Activated CD8-positive, alpha-beta memory T cell treated with anti-CD3 and anti-CD28 coated beads for 36 hours (primary cell): ENCODE data around the gene NRXN3. TPM values are rescaled to one million over a fixed set of nuclear protein-coding genes. Genes with fewer than 3 reads are reported as not detected.

Source experiments
- CTCF ChIA-PET: fragments of 350-600 bp; sonication (Branson Sonifier 250); formaldehyde crosslinking; loops from one replicate; lab custom pipeline; 2021; ENCODE audit warnings: antibody characterized with exemption; lab: Charles Lee
- POLR2A ChIA-PET: fragments of 350-600 bp; sonication (Branson Sonifier 250); formaldehyde crosslinking; loops from one replicate; lab custom pipeline; 2021; ENCODE audit warnings: antibody characterized with exemption; lab: Charles Lee
- total RNA-seq, 2 experiments: library from RNA; stranded (reverse); gene quantifications; one replicate each; pipeline ENCODE4 v1.2.3, GENCODE V29; 2021

Gene NRXN3
- total RNA-seq, 2 experiments from 2014 or later = not detected

GRCh38 chr14:79370969-79371368, 1200.8 kb downstream of the NRXN3 start:
- CTCF ChIA-PET = no interaction called here
- POLR2A ChIA-PET = no interaction called here

- CTCF ChIA-PET = no interaction called here
These were observed 1203.3 kb downstream of the NRXN3 start for GRCh38 chr14:79373451-79373850.

GRCh38 chr14:79375356-79375755, 1205.2 kb downstream of the NRXN3 start:
- ChIA-PET CTCF (no interaction called here), POLR2A (no interaction called here)

More at GRCh38 chr14:79373451-79373850, 1203.3 kb downstream of the NRXN3 start:
- POLR2A ChIA-PET = no interaction called here

GRCh38 chr14:79376557-79376956, 1206.4 kb downstream of the NRXN3 start:
- POLR2A ChIA-PET = no interaction called here
- CTCF ChIA-PET = no interaction called here

GRCh38 chr14:79378020-79378419, 1207.8 kb downstream of the NRXN3 start:
- CTCF ChIA-PET = no interaction called here
- POLR2A ChIA-PET = no interaction called here

- ChIA-PET CTCF (no interaction called here), POLR2A (interaction anchor here (0.6 kb wide), 1 partner anchor 16 kb away, joined by 4 read pairs; no protein-coding TSS in a partner anchor)
These were observed 1209.1 kb downstream of the NRXN3 start for GRCh38 chr14:79379266-79379665.

- CTCF ChIA-PET = no interaction called here
- POLR2A ChIA-PET = no interaction called here
These were observed 1212.9 kb downstream of the NRXN3 start for GRCh38 chr14:79383031-79383430.

GRCh38 chr14:79383475-79383874, 1213.3 kb downstream of the NRXN3 start:
- CTCF ChIA-PET = no interaction called here
- POLR2A ChIA-PET = no interaction called here

GRCh38 chr14:79395061-79395460, 1224.9 kb downstream of the NRXN3 start:
- ChIA-PET POLR2A (no interaction called here), CTCF (no interaction called here)

GRCh38 chr14:79404874-79405511, 1234.8 kb downstream of the NRXN3 start:
- POLR2A ChIA-PET = no interaction called here
- CTCF ChIA-PET = no interaction called here

- CTCF ChIA-PET = no interaction called here
- POLR2A ChIA-PET = no interaction called here
These were observed 1235.3 kb downstream of the NRXN3 start for GRCh38 chr14:79405512-79405910.

- CTCF ChIA-PET = no interaction called here
- POLR2A ChIA-PET = no interaction called here
These were observed 1237.4 kb downstream of the NRXN3 start for GRCh38 chr14:79407572-79407971.

- CTCF ChIA-PET = no interaction called here
- POLR2A ChIA-PET = no interaction called here
These were observed 1238.5 kb downstream of the NRXN3 start for GRCh38 chr14:79408696-79409095.

GRCh38 chr14:79411403-79412174, 1241.4 kb downstream of the NRXN3 start:
- CTCF ChIA-PET = no interaction called here
- POLR2A ChIA-PET = no interaction called here

GRCh38 chr14:79412822-79413221, 1242.6 kb downstream of the NRXN3 start:
- POLR2A ChIA-PET = no interaction called here
- CTCF ChIA-PET = no interaction called here

- POLR2A ChIA-PET = no interaction called here
- CTCF ChIA-PET = no interaction called here
These were observed 1243.7 kb downstream of the NRXN3 start for GRCh38 chr14:79413734-79414428.

GRCh38 chr14:79415726-79416125, 1245.6 kb downstream of the NRXN3 start:
- POLR2A ChIA-PET = no interaction called here
- CTCF ChIA-PET = no interaction called here

- POLR2A ChIA-PET = no interaction called here
- CTCF ChIA-PET = no interaction called here
These were observed 1247.8 kb downstream of the NRXN3 start for GRCh38 chr14:79417961-79418360.

GRCh38 chr14:79418649-79419415, 1248.7 kb downstream of the NRXN3 start:
- ChIA-PET POLR2A (no interaction called here), CTCF (no interaction called here)
